ENCODE measurements around the gene NANP.
"Not testable (repeated sequence)": the region's sequence is repeated elsewhere in the genome, so short reads cannot be mapped to it uniquely, and the experiment has no call there.

The NANP gene

DNA sequence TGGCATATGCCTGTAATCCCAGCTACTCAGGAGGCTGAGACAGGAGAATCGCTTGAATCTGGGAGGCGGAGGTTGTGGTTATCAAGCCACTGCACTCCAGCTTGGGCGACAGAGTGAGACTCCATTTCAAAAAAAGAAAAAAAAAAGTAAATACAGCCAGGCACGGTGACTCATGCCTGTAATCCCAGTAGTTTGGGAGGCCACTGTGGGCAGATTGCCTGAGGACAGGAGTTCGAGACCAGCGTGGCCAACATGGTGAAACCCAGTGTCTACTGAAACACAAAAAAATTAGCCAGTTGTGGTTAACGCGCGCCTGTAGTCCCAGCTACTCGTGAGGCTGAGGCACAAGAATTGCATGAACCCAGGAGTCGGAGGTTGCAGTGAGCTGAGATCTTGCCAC is 36.9 kb downstream of the NANP start:
- H3K36me3 ChIP-seq: no peaks in the 10 kb centered on the region
- no peak for DNase-seq
- TF ChIP-seq, protein P1, sequence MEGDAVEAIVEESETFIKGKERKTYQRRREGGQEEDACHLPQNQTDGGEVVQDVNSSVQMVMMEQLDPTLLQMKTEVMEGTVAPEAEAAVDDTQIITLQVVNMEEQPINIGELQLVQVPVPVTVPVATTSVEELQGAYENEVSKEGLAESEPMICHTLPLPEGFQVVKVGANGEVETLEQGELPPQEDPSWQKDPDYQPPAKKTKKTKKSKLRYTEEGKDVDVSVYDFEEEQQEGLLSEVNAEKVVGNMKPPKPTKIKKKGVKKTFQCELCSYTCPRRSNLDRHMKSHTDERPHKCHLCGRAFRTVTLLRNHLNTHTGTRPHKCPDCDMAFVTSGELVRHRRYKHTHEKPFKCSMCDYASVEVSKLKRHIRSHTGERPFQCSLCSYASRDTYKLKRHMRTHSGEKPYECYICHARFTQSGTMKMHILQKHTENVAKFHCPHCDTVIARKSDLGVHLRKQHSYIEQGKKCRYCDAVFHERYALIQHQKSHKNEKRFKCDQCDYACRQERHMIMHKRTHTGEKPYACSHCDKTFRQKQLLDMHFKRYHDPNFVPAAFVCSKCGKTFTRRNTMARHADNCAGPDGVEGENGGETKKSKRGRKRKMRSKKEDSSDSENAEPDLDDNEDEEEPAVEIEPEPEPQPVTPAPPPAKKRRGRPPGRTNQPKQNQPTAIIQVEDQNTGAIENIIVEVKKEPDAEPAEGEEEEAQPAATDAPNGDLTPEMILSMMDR (IDR thresholded peaks at IDR 0.05; ENCODE audit: low read depth, low read length): no peak
- H3K4me1 ChIP-seq: no peaks in the 10 kb centered on the region
- H3K9me3 ChIP-seq: no peaks in the 10 kb centered on the region
- H3K27me3 ChIP-seq: peaks cover 12% of the 10 kb centered on the region
- H3K4me3 ChIP-seq (ENCODE audit: low read depth, low read length): no peak overlapping the region

DNA sequence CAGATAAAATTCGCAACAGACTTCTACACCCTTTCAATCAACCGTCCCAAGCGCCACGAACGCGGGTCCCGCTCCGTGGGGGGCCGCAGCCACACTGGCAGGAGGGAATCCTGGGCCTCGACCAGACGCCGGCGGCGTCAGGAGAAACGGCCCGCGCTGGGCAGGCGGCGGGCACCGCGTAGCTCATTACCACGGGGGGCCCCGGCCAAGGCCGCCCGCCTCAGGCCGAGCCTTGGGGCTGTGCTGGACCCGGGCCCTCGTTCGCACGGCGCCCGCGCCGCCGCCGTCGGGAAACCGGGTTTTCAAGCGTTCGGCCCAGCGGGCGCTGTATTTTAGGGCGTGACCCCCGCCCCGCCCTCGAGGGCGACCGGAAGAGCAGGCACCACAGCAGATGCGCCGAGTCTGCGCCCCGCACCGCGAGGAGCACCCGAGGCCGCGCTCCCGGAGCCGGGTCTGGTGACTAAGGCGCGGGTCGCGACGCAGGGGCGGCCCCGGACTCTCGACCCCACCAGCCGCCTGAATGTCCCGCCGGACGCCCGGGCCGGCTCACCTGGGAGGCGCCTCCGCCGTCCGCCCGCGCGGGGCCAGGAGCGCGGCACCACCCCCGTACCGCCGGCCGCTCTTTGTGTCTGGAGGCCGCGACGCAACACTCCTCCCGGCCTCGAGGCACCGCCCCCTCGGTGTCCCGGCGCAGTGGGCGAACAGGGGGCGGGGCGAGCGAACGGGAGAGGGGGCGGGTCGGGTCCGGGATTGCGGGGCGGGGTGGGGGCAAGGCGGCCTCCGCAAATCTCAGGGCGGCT is 38.7 kb downstream of the NANP start, which contains the start of gene NINL:
Gene NINL, minus strand, starts transcription at position 627 of the 800 bp plus-strand sequence. CDS start 58,944 bp downstream, outside the sequence.
- H3K9me3 ChIP-seq: no peaks in the 10 kb centered on the region
- DNase-seq: peak; percentile 61
- TF ChIP-seq, protein P1 (IDR thresholded peaks at IDR 0.05; ENCODE audit: low read depth, low read length): no peak
- peak within 1 kb of the TSS; percentile 55 for H3K4me3 ChIP-seq (ENCODE audit: low read depth, low read length)
- H3K36me3 ChIP-seq: no peaks in the 10 kb centered on the region
- H3K27me3 ChIP-seq: peaks cover 12% of the 10 kb centered on the region
- H3K4me1 ChIP-seq: no peaks in the 10 kb centered on the region

DNA sequence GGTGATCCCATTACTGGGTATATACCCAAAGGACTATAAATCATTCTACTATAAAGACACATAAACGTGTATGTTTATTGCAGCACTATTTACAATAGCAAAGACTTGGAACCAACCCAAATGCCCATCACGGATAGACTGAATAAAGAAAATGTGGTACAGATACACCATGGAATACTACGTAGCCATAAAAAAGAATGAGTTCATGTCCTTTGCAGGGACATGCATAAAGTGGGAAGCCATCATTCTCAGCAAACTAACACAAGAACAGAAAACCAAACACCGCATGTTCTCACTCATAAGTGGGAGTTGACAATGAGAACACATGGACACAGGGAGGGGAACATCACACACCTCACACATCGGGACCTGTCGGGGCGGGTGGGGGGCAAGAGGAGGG is 40.2 kb downstream of the NANP start:
- not testable (repeated sequence) for DNase-seq, H3K9me3 ChIP-seq

DNA sequence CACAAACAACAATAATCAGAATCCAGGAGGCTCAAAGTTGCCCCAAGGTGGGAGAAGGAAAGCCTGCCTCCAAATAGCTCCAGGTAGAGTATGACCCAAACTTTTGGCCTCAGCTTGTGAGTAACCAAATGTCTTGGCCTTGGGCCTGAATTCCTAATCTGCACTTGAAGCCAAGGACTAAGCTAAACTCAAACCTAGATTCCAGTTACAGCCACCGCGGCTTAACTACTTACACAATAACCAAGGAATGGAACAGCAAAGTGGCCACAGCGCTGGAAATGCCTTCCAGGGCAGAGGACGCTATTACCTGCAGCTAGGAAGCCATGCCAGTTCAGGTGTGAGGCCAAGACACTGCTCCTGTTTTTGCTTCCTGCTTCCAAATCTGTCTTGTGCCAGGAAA is 43.1 kb downstream of the NANP start:
- no peaks in the 10 kb centered on the region for H3K9me3 ChIP-seq
- H3K27me3 ChIP-seq: peaks cover 12% of the 10 kb centered on the region
- no peaks in the 10 kb centered on the region for H3K4me1 ChIP-seq
- no peaks in the 10 kb centered on the region for H3K36me3 ChIP-seq
- DNase-seq: no peak
- TF ChIP-seq, protein P1 (IDR thresholded peaks at IDR 0.05; ENCODE audit: low read depth, low read length): no peak
- no peak overlapping the region for H3K4me3 ChIP-seq (ENCODE audit: low read depth, low read length)

More for the DNA sequence above, 40.2 kb downstream of the NANP start:
- not testable (repeated sequence) for H3K36me3 ChIP-seq; H3K4me1 ChIP-seq; H3K4me3 ChIP-seq (ENCODE audit: low read depth, low read length)
- peaks cover 12% of the 10 kb centered on the region for H3K27me3 ChIP-seq

DNA sequence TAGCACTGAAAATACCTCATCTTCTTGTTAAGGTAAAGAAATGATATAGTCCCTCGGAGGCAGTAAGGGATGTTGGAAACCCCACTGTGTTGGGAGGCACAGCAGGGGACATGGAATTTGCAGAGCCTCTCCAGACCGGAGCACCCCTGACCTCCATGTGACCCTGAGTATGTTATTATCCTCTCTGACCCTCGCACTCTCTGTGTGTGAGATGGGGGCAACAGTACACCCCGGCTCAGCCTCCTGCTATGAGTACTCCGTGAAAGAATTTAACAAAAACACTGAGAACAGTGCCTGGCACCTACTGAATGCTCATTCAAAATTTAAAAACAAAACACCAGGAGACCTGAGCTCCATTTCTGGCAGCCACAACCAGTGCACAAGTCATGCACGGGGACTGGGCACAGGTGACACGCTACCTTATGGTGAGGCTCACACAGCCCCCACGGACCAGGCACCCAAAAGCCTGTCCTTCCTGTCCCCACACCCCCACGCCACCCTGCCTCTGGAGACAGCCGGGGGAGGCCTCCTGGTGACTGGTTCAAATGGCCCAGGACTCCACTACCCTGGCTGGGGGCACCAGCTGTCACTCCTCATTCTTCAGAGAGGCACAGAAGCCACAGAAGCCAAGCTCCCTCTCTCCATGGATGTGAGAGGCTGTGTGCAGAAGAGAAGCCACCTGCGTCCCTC is 44.6 kb downstream of the NANP start:
- TF ChIP-seq, protein P1 (IDR thresholded peaks at IDR 0.05; ENCODE audit: low read depth, low read length): no peak
- no peak for DNase-seq
- no peak overlapping the region for H3K4me3 ChIP-seq (ENCODE audit: low read depth, low read length)
- no peaks in the 10 kb centered on the region for H3K9me3 ChIP-seq
- no peaks in the 10 kb centered on the region for H3K36me3 ChIP-seq
- H3K4me1 ChIP-seq: no peaks in the 10 kb centered on the region
- H3K27me3 ChIP-seq: peaks cover 1% of the 10 kb centered on the region

DNA sequence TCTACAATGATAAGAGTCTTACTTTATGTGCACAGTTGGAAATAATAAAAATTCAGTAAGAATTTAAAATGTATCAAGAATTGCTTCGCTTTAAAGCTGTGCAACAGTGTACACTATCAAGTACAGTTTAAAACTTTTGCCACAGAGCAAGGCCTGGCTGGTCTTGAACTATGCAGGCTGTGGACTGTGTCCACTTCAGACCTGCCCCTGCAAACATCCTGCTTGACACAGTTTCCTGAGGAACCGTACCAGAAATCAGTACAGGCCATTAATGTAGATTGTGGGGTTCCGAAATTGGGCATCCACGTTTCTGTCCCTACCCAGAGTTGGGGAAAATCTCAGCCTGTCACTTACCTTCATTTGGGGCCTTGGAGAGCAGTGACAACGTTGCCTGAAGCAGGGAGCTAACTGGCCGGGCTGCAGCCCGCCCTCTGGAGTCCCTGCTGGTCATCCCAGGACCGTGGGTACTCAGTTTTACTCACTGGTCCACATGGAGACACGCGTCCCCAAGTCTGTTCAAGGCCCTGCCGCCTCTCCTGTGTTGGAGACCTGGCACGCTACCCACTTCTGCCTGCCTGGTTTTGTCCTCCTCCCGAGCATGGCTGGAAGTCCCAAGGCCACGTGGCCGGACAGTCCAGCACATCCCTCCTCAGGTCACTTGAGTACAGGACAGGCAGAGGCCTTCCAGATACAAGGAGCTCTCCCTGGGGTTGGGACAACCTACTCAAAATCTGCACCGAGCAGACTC is 46.9 kb downstream of the NANP start:
- Histone ChIP-seq H3K36me3 (no peaks in the 10 kb centered on the region), H3K27me3 (no peaks in the 10 kb centered on the region), H3K9me3 (no peaks in the 10 kb centered on the region), H3K4me1 (no peaks in the 10 kb centered on the region), H3K4me3 (ENCODE audit: low read depth, low read length) (no peak overlapping the region)
- TF ChIP-seq, protein P1 (IDR thresholded peaks at IDR 0.05; ENCODE audit: low read depth, low read length): no peak
- no peak for DNase-seq

All from BE2C (cell line).